Measurements from ENCODE around the gene CCDC85C. TPM values are rescaled to one million over a fixed set of nuclear protein-coding genes. Genes with fewer than 3 reads are reported as not detected.

Gene CCDC85C
- total and polyA plus RNA-seq, 2 of the 4 experiments (the other 2 are of a cell fraction): 16.0 to 19.0 TPM

GRCh38 chr14:99559286-99559990 is 44.6 kb downstream of the CCDC85C start:
- H4K5ac ChIP-seq (ENCODE audit: low read depth, low read length): no peak overlapping the region
- no peak overlapping the region for H4K8ac ChIP-seq (ENCODE audit: low read depth in 2 of 2, low read length in 2 of 2)
- no peak overlapping the region for H3K4me3 ChIP-seq (ENCODE audit: insufficient read depth, low read depth, low read length)
- ATAC-seq (ENCODE audit: low read depth) (0 out of 2 replicates have a peak, but pooled peaks have one; percentile 16), DNase-seq (no peak)
- ChIA-PET POLR2A (ENCODE audit: unreplicated experiment) (interaction anchor here (0.6 kb wide), 2 partner anchors 9 to 44 kb away, joined by 3 read pairs; partner anchors contain the start of gene CCDC85C), CTCF (no interaction called here)
- intact Hi-C loops (cut with micrococcal nuclease) (no loop called here), in situ Hi-C loops (cut with MboI; ENCODE audit: low sequenced_read_pairs) (no loop called here), dilution Hi-C loops (cut with HindIII; ENCODE audit: low sequenced_read_pairs, unreplicated experiment) (no loop called here)
- H3K4me2 ChIP-seq (ENCODE audit: low read depth, low read length): no peak overlapping the region
- no TSS peak for BruUV-seq (replicated peaks)
- H3K14ac ChIP-seq (replicated peaks; ENCODE audit: low read depth, low read length): no peak overlapping the region
- H3K9me3 ChIP-seq (ENCODE audit: control insufficient read depth, insufficient read depth, low read length): no peaks in the 10 kb centered on the region
- H3K23ac ChIP-seq (ENCODE audit: low read depth, low read length): no peak overlapping the region
- no peak overlapping the region for H3K56ac ChIP-seq (ENCODE audit: extremely low read depth, insufficient read depth, low read length)
- H3K4ac ChIP-seq (ENCODE audit: low read depth, low read length): no peak overlapping the region
- no peak overlapping the region for H2AFZ ChIP-seq (replicated peaks; ENCODE audit: low read length, poor library complexity)
- no peak overlapping the region for H2BK20ac ChIP-seq (ENCODE audit: low read depth, low read length)
- TF ChIP-seq POLR2A (IDR thresholded peaks at IDR 0.05; ENCODE audit: low read depth, low read length): no peak
- TF ChIP-seq RFX5 (IDR thresholded peaks at IDR 0.05; ENCODE audit: low read depth, low read length): no peak
- no peak for TF ChIP-seq RAD21 (IDR thresholded peaks at IDR 0.05; ENCODE audit: low read length)
- TF ChIP-seq CHD1 (IDR thresholded peaks at IDR 0.05; ENCODE audit: low read depth, low read length): no peak
- no peak for TF ChIP-seq CTCF (conservative IDR thresholded peaks at IDR 0.05; ENCODE audit: low read depth, low read length)
- no peak for TF ChIP-seq MAFK (IDR thresholded peaks at IDR 0.05; ENCODE audit: low read depth, low read length)
- no peak overlapping the region for H2AK5ac ChIP-seq (ENCODE audit: low read depth, low read length)
- 20% methylated on average over 1 of the region's 16 CpGs; no CpG with 5 or more reads in 1 of the 2 experiments for WGBS, 2 experiments (ENCODE audit: extremely low coverage in 2 of 2, insufficient read length in 1 of 2)
- H3K4me1 ChIP-seq (ENCODE audit: control insufficient read depth, insufficient read depth, low read length): peaks cover 21% of the 10 kb centered on the region
- H2BK5ac ChIP-seq (ENCODE audit: low read depth, low read length, poor library complexity, severe bottlenecking): no peak overlapping the region
- no peak overlapping the region for H2BK120ac ChIP-seq (ENCODE audit: low read depth, low read length)
- no peak overlapping the region for H2AK9ac ChIP-seq (replicated peaks; ENCODE audit: low read depth, low read length, poor library complexity)
- H3K9ac ChIP-seq (ENCODE audit: low read depth, low read length): no peak overlapping the region
- no peaks in the 10 kb centered on the region for H3K36me3 ChIP-seq (ENCODE audit: control insufficient read depth, insufficient read depth, low read length)
- H4K20me1 ChIP-seq (ENCODE audit: insufficient read depth, low read length): peaks cover 70% of the 10 kb centered on the region
- no peak overlapping the region for H2BK15ac ChIP-seq (ENCODE audit: low read depth, low read length)
- no peaks in the 10 kb centered on the region for H3K27me3 ChIP-seq (ENCODE audit: control insufficient read depth, insufficient read depth, low read length)
- peaks cover 7% of the 10 kb centered on the region; the same call in 1 of the 2 replicates for H3K9me1 ChIP-seq (ENCODE audit: insufficient read depth, low read length)
- H3K18ac ChIP-seq (ENCODE audit: low read depth, low read length): no peak overlapping the region
- H3K27ac ChIP-seq (ENCODE audit: insufficient read depth, low read length): no peak overlapping the region
- peaks cover 38 to 89% of the 10 kb centered on the region in 2 experiments for H3K79me1 ChIP-seq (ENCODE audit: low read depth in 1 of 2, low read length in 2 of 2)
- H4K91ac ChIP-seq (ENCODE audit: insufficient read depth, low read depth, low read length): no peak overlapping the region
